DOHH2 (cell line): Measurements from ENCODE around the gene ATP8A2.

ENCODE experiments used
- EZH2phosphoT487 ChIP-seq: fragments of 200-600 bp; sonication (generic); IDR thresholded peaks from 2 replicates; pipeline ENCODE4 v1.6.1; 2017; ENCODE audit warnings: borderline replicate concordance, mild to moderate bottlenecking, antibody characterized with exemption, low read length, moderate library complexity, mixed read lengths
- TF ChIP-seq, protein P1 (sequence below): fragments of 200-600 bp; sonication (generic); IDR thresholded peaks from one replicate; pipeline ENCODE4 v1.5.1; 2014; ENCODE audit warnings: antibody characterized with exemption, mild to moderate bottlenecking, low read depth, low read length; ENCODE audit not compliant: poor library complexity, severe bottlenecking

DNA sequence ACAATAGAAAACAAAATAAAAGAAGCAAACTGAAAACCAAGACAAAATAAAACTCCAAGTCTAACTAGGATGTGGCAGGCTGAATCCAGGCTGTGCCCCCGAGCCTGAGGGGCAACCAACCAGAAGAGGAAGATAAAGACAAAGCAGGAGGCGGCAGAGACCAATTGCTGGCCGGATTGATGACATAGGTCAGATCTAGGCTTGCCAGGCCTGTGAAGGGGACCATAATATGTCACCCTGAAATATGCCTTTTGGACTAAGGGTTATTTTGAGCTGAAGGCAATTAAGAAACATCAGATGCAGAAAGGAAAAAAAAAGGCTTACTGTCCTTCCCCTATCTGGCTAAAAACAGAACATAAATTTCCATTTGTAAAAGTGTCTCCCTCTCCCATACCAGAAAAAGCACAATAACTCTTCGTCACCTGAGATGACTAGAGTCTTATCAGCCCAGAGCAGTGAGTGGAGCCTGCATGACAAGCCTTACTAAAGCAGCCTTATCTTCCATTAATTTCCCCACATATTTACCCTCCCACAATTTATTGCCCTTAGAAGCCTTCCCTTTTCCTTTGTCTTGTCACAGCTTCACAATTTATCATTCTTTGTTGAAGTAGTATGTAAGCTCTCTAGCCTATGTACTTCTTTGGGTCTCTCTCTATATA, 22.8 kb downstream of the ATP8A2 start:
- TF ChIP-seq, protein P1, sequence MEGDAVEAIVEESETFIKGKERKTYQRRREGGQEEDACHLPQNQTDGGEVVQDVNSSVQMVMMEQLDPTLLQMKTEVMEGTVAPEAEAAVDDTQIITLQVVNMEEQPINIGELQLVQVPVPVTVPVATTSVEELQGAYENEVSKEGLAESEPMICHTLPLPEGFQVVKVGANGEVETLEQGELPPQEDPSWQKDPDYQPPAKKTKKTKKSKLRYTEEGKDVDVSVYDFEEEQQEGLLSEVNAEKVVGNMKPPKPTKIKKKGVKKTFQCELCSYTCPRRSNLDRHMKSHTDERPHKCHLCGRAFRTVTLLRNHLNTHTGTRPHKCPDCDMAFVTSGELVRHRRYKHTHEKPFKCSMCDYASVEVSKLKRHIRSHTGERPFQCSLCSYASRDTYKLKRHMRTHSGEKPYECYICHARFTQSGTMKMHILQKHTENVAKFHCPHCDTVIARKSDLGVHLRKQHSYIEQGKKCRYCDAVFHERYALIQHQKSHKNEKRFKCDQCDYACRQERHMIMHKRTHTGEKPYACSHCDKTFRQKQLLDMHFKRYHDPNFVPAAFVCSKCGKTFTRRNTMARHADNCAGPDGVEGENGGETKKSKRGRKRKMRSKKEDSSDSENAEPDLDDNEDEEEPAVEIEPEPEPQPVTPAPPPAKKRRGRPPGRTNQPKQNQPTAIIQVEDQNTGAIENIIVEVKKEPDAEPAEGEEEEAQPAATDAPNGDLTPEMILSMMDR: no peak
- no peak for TF ChIP-seq EZH2phosphoT487
